HEK293 (cell line): ENCODE results near the gene TPMT.

Experiments
- CTCF ChIA-PET: fragments of 350-600 bp; formaldehyde crosslinking; extraction: SDS; loops from one replicate; lab custom pipeline; 2021; ENCODE audit warnings: antibody characterized with exemption; lab: Yijun Ruan, JAX
- POLR2A ChIA-PET: fragments of 300-600 bp; formaldehyde crosslinking; extraction: SDS; loops from one replicate; lab custom pipeline; 2020; ENCODE audit warnings: antibody characterized with exemption, inconsistent platforms; lab: Yijun Ruan, JAX
- H3K27ac ChIP-seq: fragments of 200-500 bp; sonication (Bioruptor generic); 2 replicates; pipeline ENCODE4 v1.5.1; 2014; ENCODE audit warnings: low read depth, low read length, control low read depth, inconsistent platforms; ENCODE audit errors: extremely low read depth
- H3K36me3 ChIP-seq, 2 experiments: fragments of 200-500 bp in 1 of 2; sonication (Bioruptor generic) in 1 of 2; 1 replicate in 1 of 2; 2 replicates in 1 of 2; pipeline ENCODE4 v1.5.1; 2014 to 2017; ENCODE audit warnings: inconsistent platforms in 2 of 2, low read length in 2 of 2; ENCODE audit not compliant: control insufficient read depth in 2 of 2, insufficient read depth in 1 of 2
- H3K4me1 ChIP-seq: fragments of 200-500 bp; sonication (Bioruptor generic); 2 replicates; pipeline ENCODE4 v1.5.1; 2014; ENCODE audit warnings: mild to moderate bottlenecking, low read length, inconsistent platforms; ENCODE audit not compliant: control insufficient read depth, insufficient read depth
- H3K4me3 ChIP-seq: 2 replicates; pipeline ENCODE4 v1.5.1; 2011; ENCODE audit warnings: low read depth, mild to moderate bottlenecking, control low read depth, low read length, moderate library complexity
- H3K9me3 ChIP-seq: fragments of 200-500 bp; sonication (Bioruptor generic); 2 replicates; pipeline ENCODE4 v1.5.1; 2014; ENCODE audit warnings: low read depth, low read length, inconsistent platforms; ENCODE audit not compliant: control insufficient read depth, insufficient read depth
- BCL11B ChIP-seq: fragments of 450-650 bp; formaldehyde crosslinking; IDR thresholded peaks from 2 replicates; pipeline ENCODE4 v1.5.1; 2016; ENCODE audit warnings: low read depth, missing biosample characterization, missing genetic modification characterization
- HOXC10 ChIP-seq: sonication (generic); formaldehyde crosslinking; IDR thresholded peaks from 2 replicates; pipeline ENCODE4 v1.8.1; 2023; ENCODE audit warnings: mild to moderate bottlenecking, missing genetic modification reagents
- MEIS1 ChIP-seq: sonication (generic); formaldehyde crosslinking; IDR thresholded peaks from 2 replicates; pipeline ENCODE4 v1.8.1; 2022; ENCODE audit warnings: missing genetic modification reagents, mild to moderate bottlenecking, borderline replicate concordance
- PRDM10 ChIP-seq: fragments of 450-650 bp; formaldehyde crosslinking; IDR thresholded peaks from 2 replicates; pipeline ENCODE4 v1.5.1; 2016; ENCODE audit warnings: missing biosample characterization, missing genetic modification characterization
- SCRT1 ChIP-seq: fragments of 450-650 bp; formaldehyde crosslinking; IDR thresholded peaks from 2 replicates; pipeline ENCODE4 v1.5.1; 2016; ENCODE audit warnings: missing biosample characterization, missing genetic modification characterization, borderline replicate concordance
- WT1 ChIP-seq: fragments of 450-650 bp; formaldehyde crosslinking; IDR thresholded peaks from 2 replicates; pipeline ENCODE4 v1.5.1; 2016; ENCODE audit warnings: missing biosample characterization, missing genetic modification characterization
- ZBTB7A ChIP-seq: fragments of 450-650 bp; formaldehyde crosslinking; IDR thresholded peaks from 2 replicates; pipeline ENCODE4 v1.5.1; 2016; ENCODE audit warnings: low read depth, missing biosample characterization, missing genetic modification characterization
- ZFHX2 ChIP-seq: fragments of 450-650 bp; formaldehyde crosslinking; conservative IDR thresholded peaks from 2 replicates; pipeline ENCODE4 v1.5.1; 2016; ENCODE audit warnings: missing biosample characterization, missing genetic modification characterization
- ZNF239 ChIP-seq: fragments of 450-650 bp; formaldehyde crosslinking; IDR thresholded peaks from 2 replicates; pipeline ENCODE4 v1.5.1; 2016; ENCODE audit warnings: missing biosample characterization, missing genetic modification characterization
- ZNF311 ChIP-seq: fragments of 450-650 bp; formaldehyde crosslinking; IDR thresholded peaks from 2 replicates; pipeline ENCODE4 v1.5.1; 2017; ENCODE audit warnings: missing biosample characterization, missing genetic modification characterization, borderline replicate concordance
- ZNF404 ChIP-seq: fragments of 450-650 bp; formaldehyde crosslinking; IDR thresholded peaks from 2 replicates; pipeline ENCODE4 v1.5.1; 2017; ENCODE audit warnings: missing biosample characterization, missing genetic modification characterization
- ZNF518A ChIP-seq: fragments of 450-650 bp; formaldehyde crosslinking; conservative IDR thresholded peaks from 2 replicates; pipeline ENCODE4 v1.5.1; 2016; ENCODE audit warnings: low read depth, missing biosample characterization, missing genetic modification characterization
- ZNF521 ChIP-seq: fragments of 450-650 bp; formaldehyde crosslinking; IDR thresholded peaks from 2 replicates; pipeline ENCODE4 v1.5.1; 2017; ENCODE audit warnings: missing biosample characterization, mild to moderate bottlenecking, missing genetic modification characterization
- ZNF530 ChIP-seq: fragments of 450-650 bp; formaldehyde crosslinking; IDR thresholded peaks from 2 replicates; pipeline ENCODE4 v1.5.1; 2016; ENCODE audit warnings: low read depth, missing biosample characterization, missing genetic modification characterization
- ZNF626 ChIP-seq: fragments of 450-650 bp; sonication (Bioruptor Pico); formaldehyde crosslinking; IDR thresholded peaks from 2 replicates; pipeline ENCODE4 v1.5.1; 2018; ENCODE audit warnings: missing biosample characterization, missing genetic modification characterization, inconsistent platforms
- ZNF654 ChIP-seq: fragments of 450-650 bp; formaldehyde crosslinking; IDR thresholded peaks from 2 replicates; pipeline ENCODE4 v1.5.1; 2016; ENCODE audit warnings: low read depth, missing biosample characterization, missing genetic modification characterization
- ZNF830 ChIP-seq: fragments of 450-650 bp; IDR thresholded peaks from 2 replicates; pipeline ENCODE4 v1.5.0; 2018; ENCODE audit warnings: missing biosample characterization, missing genetic modification characterization, low read depth, mild to moderate bottlenecking, moderate library complexity
- TF ChIP-seq, protein P1 (sequence below): fragments of 450-650 bp; formaldehyde crosslinking; IDR thresholded peaks from 2 replicates; pipeline ENCODE4 v1.5.1; 2017; ENCODE audit warnings: missing biosample characterization, missing genetic modification characterization
- TF ChIP-seq, protein P2 (sequence below): fragments of 450-650 bp; formaldehyde crosslinking; IDR thresholded peaks from 2 replicates; pipeline ENCODE4 v1.5.1; 2017; ENCODE audit warnings: missing biosample characterization, missing genetic modification characterization

TPMT gene

DNA sequence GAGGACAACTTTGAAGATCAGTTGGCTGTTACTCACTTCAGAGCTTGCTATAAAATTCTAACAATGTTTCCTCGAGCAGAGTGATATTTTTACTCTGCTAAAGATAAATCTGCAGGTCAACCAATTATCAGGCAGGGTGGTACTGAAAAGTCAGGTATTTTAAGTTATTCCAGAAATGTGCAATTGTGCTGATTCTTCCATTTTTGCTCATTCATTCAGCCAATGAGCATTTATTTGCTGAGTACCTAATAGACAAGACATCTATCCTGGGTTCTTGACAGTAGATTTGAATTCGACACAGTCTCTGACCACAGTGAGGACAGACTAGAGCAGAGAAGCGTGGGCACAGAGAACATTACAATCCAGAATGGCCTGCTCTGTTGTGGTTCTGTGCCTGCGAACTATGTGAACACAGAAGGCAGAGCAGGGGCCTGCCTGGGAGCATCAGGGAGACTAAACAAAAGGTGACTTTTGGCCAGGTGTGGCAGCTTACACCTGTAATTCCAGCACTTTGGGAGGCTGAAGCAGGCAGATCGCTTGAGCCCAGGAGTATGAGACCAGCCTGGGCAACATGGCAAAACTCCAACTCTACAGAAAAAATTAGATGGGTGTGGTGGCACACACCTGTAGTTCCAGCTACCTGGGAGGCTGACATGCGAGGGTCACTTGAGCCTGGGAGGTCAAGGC lies 14.8 kb downstream of the TPMT start (continued):
- no peak for TF ChIP-seq ZNF404 (tag by site-specific recombination)
- TF ChIP-seq, protein P1, sequence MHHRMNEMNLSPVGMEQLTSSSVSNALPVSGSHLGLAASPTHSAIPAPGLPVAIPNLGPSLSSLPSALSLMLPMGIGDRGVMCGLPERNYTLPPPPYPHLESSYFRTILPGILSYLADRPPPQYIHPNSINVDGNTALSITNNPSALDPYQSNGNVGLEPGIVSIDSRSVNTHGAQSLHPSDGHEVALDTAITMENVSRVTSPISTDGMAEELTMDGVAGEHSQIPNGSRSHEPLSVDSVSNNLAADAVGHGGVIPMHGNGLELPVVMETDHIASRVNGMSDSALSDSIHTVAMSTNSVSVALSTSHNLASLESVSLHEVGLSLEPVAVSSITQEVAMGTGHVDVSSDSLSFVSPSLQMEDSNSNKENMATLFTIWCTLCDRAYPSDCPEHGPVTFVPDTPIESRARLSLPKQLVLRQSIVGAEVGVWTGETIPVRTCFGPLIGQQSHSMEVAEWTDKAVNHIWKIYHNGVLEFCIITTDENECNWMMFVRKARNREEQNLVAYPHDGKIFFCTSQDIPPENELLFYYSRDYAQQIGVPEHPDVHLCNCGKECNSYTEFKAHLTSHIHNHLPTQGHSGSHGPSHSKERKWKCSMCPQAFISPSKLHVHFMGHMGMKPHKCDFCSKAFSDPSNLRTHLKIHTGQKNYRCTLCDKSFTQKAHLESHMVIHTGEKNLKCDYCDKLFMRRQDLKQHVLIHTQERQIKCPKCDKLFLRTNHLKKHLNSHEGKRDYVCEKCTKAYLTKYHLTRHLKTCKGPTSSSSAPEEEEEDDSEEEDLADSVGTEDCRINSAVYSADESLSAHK (tag by site-specific recombination): no peak

GRCh38 chr6:18138906-18139305 lies 16.0 kb downstream of the TPMT start:
- Histone ChIP-seq H3K9me3 (no peaks in the 10 kb centered on the region), H3K27ac (no peak overlapping the region), H3K4me3 (no peak overlapping the region), H3K36me3 (peaks cover 0 to 50% of the 10 kb centered on the region in 2 experiments; a peak in 2 of 3 replicates), H3K4me1 (no peaks in the 10 kb centered on the region)
- TF ChIP-seq ZNF311 (tag by site-specific recombination): no peak
- no peak for TF ChIP-seq ZFHX2
- no peak for TF ChIP-seq ZNF530 (tag by site-specific recombination)
- no peak for TF ChIP-seq ZNF830
- no peak for TF ChIP-seq SCRT1
- no peak for TF ChIP-seq ZNF239 (tag by site-specific recombination)
- TF ChIP-seq, protein P2, sequence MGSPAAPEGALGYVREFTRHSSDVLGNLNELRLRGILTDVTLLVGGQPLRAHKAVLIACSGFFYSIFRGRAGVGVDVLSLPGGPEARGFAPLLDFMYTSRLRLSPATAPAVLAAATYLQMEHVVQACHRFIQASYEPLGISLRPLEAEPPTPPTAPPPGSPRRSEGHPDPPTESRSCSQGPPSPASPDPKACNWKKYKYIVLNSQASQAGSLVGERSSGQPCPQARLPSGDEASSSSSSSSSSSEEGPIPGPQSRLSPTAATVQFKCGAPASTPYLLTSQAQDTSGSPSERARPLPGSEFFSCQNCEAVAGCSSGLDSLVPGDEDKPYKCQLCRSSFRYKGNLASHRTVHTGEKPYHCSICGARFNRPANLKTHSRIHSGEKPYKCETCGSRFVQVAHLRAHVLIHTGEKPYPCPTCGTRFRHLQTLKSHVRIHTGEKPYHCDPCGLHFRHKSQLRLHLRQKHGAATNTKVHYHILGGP (tag by site-specific recombination): no peak
- no peak for TF ChIP-seq PRDM10 (tag by site-specific recombination)
- TF ChIP-seq ZBTB7A (tag by site-specific recombination): no peak
- TF ChIP-seq MEIS1: no peak
- no peak for TF ChIP-seq ZNF626 (tag by site-specific recombination)
- no peak for TF ChIP-seq ZNF521 (tag by site-specific recombination)
- no peak for TF ChIP-seq ZNF654 (tag by site-specific recombination)
- TF ChIP-seq BCL11B: no peak
- no peak for TF ChIP-seq ZNF518A (tag by site-specific recombination)
- TF ChIP-seq HOXC10 (CRISPR knock-in tag): no peak
- TF ChIP-seq WT1: no peak
- ChIA-PET POLR2A (interaction anchor here (0.6 kb wide), 1 partner anchor 238 kb away, joined by 3 read pairs; no protein-coding TSS in a partner anchor), CTCF (interaction anchor here (0.6 to 1.2 kb wide), 2 partner anchors 15 to 28 kb away, joined by 4 to 11 read pairs; no protein-coding TSS in a partner anchor)
